Testis (tissue), 3 donors: ENCODE data around the gene UBE2O. TPM values are rescaled to one million over a fixed set of nuclear protein-coding genes. Genes with fewer than 3 reads are reported as not detected.
A peak's percentile ranks its signal among the peaks of the same experiment; 100 is the strongest.

ENCODE experiments used
- DNase-seq: peaks from one replicate; pipeline ENCODE4 v3.0.0-alpha.2; 2019
- H3K27ac ChIP-seq, 2 donors: fragments of 200-600 bp; sonication (generic); one replicate each; pipeline ENCODE4 v1.5.1; 2019
- H3K27me3 ChIP-seq: fragments of 200-600 bp; sonication (generic); one replicate; pipeline ENCODE4 v1.5.1; 2019
- H3K36me3 ChIP-seq: fragments of 200-600 bp; sonication (generic); one replicate; pipeline ENCODE4 v1.5.1; 2017; ENCODE audit warnings: low read depth; ENCODE audit errors: missing control alignments
- H3K4me1 ChIP-seq: fragments of 200-600 bp; sonication (generic); one replicate; pipeline ENCODE4 v1.5.1; 2019
- H3K4me3 ChIP-seq, 2 donors: fragments of 200-600 bp; sonication (generic); one replicate each; pipeline ENCODE4 v1.5.1; 2017 to 2019
- H3K9me3 ChIP-seq: fragments of 200-600 bp; sonication (generic); one replicate; pipeline ENCODE4 v1.5.1; 2017
- POLR2A ChIP-seq: fragments of 450-650 bp; IDR thresholded peaks from one replicate; pipeline ENCODE4 v1.6.1; 2017; ENCODE audit warnings: antibody characterized with exemption, mild to moderate bottlenecking, moderate library complexity
- WGBS, 2 donors: methylation state at CpG; one replicate each; pipeline ENCODE4 v1.1.5; 2018; 5-methylcytosine and 5-hydroxymethylcytosine counted together
- intact Hi-C: fragments of 100-400 bp; cut with DNase I; formaldehyde crosslinking; loops from one replicate; pipeline ENCODE4 v1.15.1; 2023; ENCODE audit warnings: low total_unique reads
- polyA plus RNA-seq: library from polyadenylated mRNA; stranded (reverse); fragments of 350-450 nt; fragmentation: Illumina TruSeq; extraction: RNeasy Lipid Tissue Mini Kit (QIAGEN cat#74804); gene quantifications from one replicate; pipeline ENCODE4 v1.2.3, GENCODE V29; 2014; ENCODE audit warnings: low read depth, low replicate concordance; ENCODE audit not compliant: insufficient read depth
- total RNA-seq, 2 donors: library from RNA; depleted of rRNA; stranded (reverse); fragments of >200 nt; gene quantifications; one replicate each; pipeline ENCODE4 v1.2.3, GENCODE V29; 2016
- TF ChIP-seq, protein P1 (sequence below), 3 experiments: fragments of 450-650 bp in 2 of 3; fragments of 200-600 bp in 1 of 3; sonication (generic) in 1 of 3; IDR thresholded peaks; one replicate each; pipeline ENCODE4 v1.5.1; 2016 to 2019; ENCODE audit warnings: antibody characterized with exemption in 3 of 3, mild to moderate bottlenecking in 2 of 3, moderate library complexity in 1 of 3

UBE2O gene
- total and polyA plus RNA-seq, 3 donors from 2014 or later = 40.6 to 58.0 (median 56.6) TPM

DNA sequence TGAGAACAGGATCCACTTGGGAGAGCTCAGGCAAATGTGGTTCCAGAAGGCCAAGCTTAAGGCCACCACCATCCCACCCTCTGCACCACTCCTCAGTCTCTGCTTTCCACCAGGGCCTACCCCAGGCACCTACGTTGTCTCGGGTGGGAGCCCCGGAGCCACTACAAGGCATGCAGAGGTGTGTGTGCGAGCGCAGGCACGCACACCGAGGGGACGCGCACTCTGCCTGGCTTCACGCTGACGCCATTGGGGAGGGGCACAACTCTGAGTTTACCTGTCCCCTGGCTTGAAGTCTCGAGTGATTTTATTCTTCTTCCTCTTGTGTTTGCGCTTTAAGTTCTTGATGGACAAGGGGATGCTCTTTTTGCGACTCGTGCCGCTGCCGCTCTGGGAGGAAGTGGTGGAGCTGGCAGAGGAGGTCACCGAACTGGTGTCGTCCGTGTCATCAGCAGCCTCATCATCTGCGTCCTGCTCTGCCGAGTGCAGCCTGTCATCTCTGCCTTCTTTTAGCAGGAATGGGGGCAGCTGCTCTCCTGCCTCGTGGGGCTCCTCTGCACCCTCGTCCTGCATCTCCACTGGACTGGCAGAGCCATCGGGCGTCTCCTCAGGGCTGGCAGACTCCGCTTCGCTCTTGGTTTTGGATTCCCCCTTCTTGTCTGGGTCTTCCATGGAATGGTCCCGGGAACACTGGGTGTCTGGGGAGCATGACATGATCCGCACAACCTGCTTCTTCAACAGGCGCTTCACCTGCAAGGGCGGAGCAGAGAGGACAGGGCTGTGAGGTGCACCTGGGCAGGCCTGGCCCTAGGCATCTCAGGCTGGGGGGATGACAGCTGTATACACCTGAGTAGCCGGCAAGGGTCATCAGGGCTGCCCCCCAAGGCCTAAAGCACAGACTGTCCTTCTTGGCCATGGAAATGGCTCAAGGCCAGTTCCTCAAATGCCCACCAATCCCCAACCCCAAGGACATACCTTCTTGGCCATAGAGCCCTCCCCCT is 53.5 kb downstream of the UBE2O start:
- no peak for TF ChIP-seq POLR2A
- TF ChIP-seq, protein P1, sequence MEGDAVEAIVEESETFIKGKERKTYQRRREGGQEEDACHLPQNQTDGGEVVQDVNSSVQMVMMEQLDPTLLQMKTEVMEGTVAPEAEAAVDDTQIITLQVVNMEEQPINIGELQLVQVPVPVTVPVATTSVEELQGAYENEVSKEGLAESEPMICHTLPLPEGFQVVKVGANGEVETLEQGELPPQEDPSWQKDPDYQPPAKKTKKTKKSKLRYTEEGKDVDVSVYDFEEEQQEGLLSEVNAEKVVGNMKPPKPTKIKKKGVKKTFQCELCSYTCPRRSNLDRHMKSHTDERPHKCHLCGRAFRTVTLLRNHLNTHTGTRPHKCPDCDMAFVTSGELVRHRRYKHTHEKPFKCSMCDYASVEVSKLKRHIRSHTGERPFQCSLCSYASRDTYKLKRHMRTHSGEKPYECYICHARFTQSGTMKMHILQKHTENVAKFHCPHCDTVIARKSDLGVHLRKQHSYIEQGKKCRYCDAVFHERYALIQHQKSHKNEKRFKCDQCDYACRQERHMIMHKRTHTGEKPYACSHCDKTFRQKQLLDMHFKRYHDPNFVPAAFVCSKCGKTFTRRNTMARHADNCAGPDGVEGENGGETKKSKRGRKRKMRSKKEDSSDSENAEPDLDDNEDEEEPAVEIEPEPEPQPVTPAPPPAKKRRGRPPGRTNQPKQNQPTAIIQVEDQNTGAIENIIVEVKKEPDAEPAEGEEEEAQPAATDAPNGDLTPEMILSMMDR (IDR thresholded peaks at IDR 0.05) = no peak
- intact Hi-C loops = loop anchor here (5.0 kb wide), 1 partner anchor 97 kb away; no protein-coding TSS in a partner anchor

DNA sequence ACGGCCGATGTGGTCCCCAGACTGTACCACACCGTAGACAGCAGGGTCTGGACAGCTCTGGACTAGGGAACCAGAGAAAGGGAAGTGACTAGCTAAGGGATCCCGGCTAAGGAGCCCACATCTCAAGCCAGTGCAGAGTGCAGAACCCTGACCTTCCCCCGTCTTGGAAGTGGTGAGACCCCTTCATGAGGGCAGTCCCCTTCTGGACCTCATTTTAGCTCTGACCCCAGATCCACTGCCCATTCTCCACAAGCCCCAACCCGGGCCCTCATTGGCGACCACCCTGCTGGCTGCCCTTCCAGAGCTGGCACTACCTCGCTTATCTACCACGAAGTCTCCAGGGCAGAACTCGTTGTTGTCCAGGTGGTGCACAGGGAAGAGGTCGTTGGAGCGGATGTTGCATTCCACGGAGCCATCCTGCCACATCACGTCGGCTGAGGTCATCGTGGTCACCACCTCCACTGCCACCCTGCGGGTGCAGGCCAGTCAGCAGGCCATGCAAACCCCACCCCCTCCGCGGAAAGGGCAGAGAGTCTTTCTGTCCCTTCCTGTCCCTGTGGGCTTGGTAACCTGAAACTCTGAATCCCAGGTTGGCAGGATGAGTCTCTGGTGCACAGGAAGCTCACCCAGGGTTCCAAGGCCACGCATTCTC is 54.3 kb downstream of the UBE2O start:
- no peak for DNase-seq
- H3K4me1 ChIP-seq = peaks cover 3% of the 10 kb centered on the region
- H3K9me3 ChIP-seq = no peaks in the 10 kb centered on the region
- no peak for TF ChIP-seq POLR2A
- H3K27ac ChIP-seq = no peak overlapping the region
- H3K36me3 ChIP-seq = no peaks in the 10 kb centered on the region
- WGBS, 2 donors = 85 to 88% methylated on average over 9 to 20 of the region's 20 CpGs
- H3K27me3 ChIP-seq = no peaks in the 10 kb centered on the region
- intact Hi-C loops = loop anchor here (5.0 kb wide), 1 partner anchor 96 kb away; no protein-coding TSS in a partner anchor
- H3K4me3 ChIP-seq = no peak overlapping the region

More for the DNA sequence above, 53.5 kb downstream of the UBE2O start:
- WGBS, 2 donors = 90 to 94% methylated on average over 25 to 33 of the region's 33 CpGs
- Histone ChIP-seq H3K27ac (no peak overlapping the region), H3K27me3 (no peaks in the 10 kb centered on the region), H3K4me3 (no peak overlapping the region), H3K4me1 (peaks cover 3% of the 10 kb centered on the region), H3K9me3 (no peaks in the 10 kb centered on the region), H3K36me3 (no peaks in the 10 kb centered on the region)
- no peak for DNase-seq

DNA sequence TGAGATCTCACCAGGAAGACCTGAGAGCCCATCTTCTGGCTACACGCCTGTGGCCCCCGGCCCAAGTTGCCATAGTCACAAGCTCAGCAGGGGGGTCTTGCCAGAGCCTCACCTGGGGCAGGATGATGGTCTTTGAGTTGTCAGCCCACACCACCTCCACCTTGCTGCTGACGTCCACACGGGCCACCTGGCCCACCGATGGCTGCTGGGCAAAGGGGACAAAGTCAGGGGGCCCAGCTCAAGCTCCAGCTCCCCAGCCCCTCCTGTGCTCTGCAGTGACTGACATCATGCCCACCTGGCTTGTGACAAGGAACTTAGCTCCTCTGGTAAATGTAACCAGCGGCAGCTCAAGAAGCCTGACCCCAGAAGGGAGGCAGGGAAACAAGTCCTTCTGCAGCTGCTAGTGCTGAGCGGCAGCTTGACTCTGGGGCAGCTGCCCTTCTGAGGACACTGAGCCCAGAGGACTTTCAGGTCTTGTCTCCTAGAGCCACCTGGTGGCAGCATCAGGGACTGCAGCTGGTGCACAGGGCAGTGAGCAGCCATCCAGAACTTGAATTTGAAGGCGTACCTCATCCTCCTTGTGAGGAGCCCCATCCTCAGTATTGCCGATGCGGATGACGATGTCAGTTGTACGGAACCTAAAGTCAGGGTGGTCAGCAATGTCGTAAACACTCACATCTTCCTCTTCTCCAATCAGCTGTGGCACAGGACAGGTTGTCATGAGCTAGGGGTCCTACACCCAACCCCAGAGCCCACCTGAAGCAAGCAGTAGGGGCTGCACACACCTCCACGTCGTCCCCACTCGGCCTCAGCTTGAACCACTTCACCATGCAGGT is 55.0 kb downstream of the UBE2O start:
- H3K4me1 ChIP-seq = peaks cover 3% of the 10 kb centered on the region
- no peaks in the 10 kb centered on the region for H3K9me3 ChIP-seq
- 50 to 51% methylated on average over 10 to 16 of the region's 16 CpGs for WGBS, 2 donors
- DNase-seq = peak; percentile 96
- H3K4me3 ChIP-seq = no peak overlapping the region
- no peaks in the 10 kb centered on the region for H3K27me3 ChIP-seq
- TF ChIP-seq, protein P1 (IDR thresholded peaks at IDR 0.05) = peak; percentile 95 to 98 (median 97)
- no peak for TF ChIP-seq POLR2A
- H3K27ac ChIP-seq = no peak overlapping the region
- H3K36me3 ChIP-seq = no peaks in the 10 kb centered on the region
- intact Hi-C loops = loop anchor here (5.0 kb wide), 1 partner anchor 96 kb away; no protein-coding TSS in a partner anchor

DNA sequence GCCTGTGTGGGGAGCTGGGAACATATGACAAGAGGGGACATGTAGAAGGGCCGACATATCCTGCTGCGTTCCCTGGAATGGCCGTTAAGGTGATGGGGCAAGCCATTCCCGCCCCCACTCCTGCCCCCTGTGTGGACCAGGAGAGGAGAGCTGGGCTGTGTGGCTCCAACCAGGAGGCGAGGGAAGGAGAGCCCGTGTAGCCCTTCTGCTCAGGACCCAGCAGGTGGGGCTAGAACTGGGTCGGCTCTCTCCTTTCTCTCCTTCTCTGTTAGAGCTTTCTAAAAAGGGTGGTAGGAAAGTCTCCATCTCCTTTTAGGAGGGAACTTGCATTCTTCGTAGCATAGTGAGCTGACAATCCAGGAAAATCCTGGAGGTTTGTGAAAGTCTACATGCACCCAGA is 55.8 kb downstream of the UBE2O start:
- H3K27me3 ChIP-seq = no peaks in the 10 kb centered on the region
- no peak for DNase-seq
- no peaks in the 10 kb centered on the region for H3K9me3 ChIP-seq
- no peak overlapping the region for H3K27ac ChIP-seq
- TF ChIP-seq POLR2A = no peak
- TF ChIP-seq, protein P1 (IDR thresholded peaks at IDR 0.05) = no peak
- no peak overlapping the region for H3K4me3 ChIP-seq
- 86 to 94% methylated on average over 6 to 8 of the region's 8 CpGs for WGBS, 2 donors
- H3K36me3 ChIP-seq = no peaks in the 10 kb centered on the region
- peaks cover 3% of the 10 kb centered on the region for H3K4me1 ChIP-seq
- intact Hi-C loops = loop anchor here (5.0 kb wide), 1 partner anchor 95 kb away; no protein-coding TSS in a partner anchor
